Panc1 (cell line): ENCODE results near the gene STYXL1. TPM values are rescaled to one million over a fixed set of nuclear protein-coding genes. Genes with fewer than 3 reads are reported as not detected.

Experiments
- ATAC-seq: fragments of 200-7000 bp; cut with Tn5 transposase; 2 replicates; pipeline ENCODE4 v1.9.1; 2020; ENCODE audit warnings: mild to moderate bottlenecking, moderate library complexity
- BruUV-seq: library from RNA; stranded (reverse); fragments of 400-500 nt; replicated peaks from 2 replicates; lab custom pipeline; 2021; lab: Mats Ljungman, UMichigan
- CTCF ChIA-PET: fragments of 300-600 bp; sonication (Branson Sonifier 250); formaldehyde crosslinking; loops from one replicate; lab custom pipeline; 2022; ENCODE audit warnings: antibody characterized with exemption; lab: Charles Lee
- POLR2A ChIA-PET: fragments of 300-600 bp; sonication (Branson Sonifier 250); formaldehyde crosslinking; loops from one replicate; lab custom pipeline; 2022; ENCODE audit warnings: antibody characterized with exemption; lab: Charles Lee
- DNase-seq: peaks from one replicate; pipeline ENCODE4 v3.0.0-alpha.2; 2010; ENCODE audit warnings: low read depth, low spot score
- H3K27ac ChIP-seq: 2 replicates; pipeline ENCODE4 v1.5.1; 2011; ENCODE audit warnings: mild to moderate bottlenecking, low read length, inconsistent platforms
- H3K27me3 ChIP-seq: fragments of 200-500 bp; sonication (Bioruptor generic); 2 replicates; pipeline ENCODE4 v1.6.0; 2014; ENCODE audit warnings: low read length, inconsistent platforms; ENCODE audit not compliant: control insufficient read depth, insufficient read depth
- H3K36me3 ChIP-seq: fragments of 200-500 bp; sonication (Bioruptor generic); 2 replicates; pipeline ENCODE4 v1.5.1; 2014; ENCODE audit warnings: inconsistent platforms, mild to moderate bottlenecking, low read length, moderate library complexity; ENCODE audit not compliant: control insufficient read depth, insufficient read depth
- H3K4me1 ChIP-seq: 2 replicates; pipeline ENCODE4 v1.5.1; 2011; ENCODE audit warnings: inconsistent platforms, mild to moderate bottlenecking, low read length, moderate library complexity; ENCODE audit not compliant: control insufficient read depth, insufficient read depth
- H3K4me3 ChIP-seq, 2 experiments: 2 replicates each; pipeline ENCODE4 v1.5.1; 2011 to 2012; ENCODE audit warnings: low read depth in 2 of 2, low read length in 2 of 2, mild to moderate bottlenecking in 2 of 2, inconsistent platforms in 1 of 2, moderate library complexity in 1 of 2
- H3K9me3 ChIP-seq: fragments of 200-500 bp; sonication (Bioruptor generic); 2 replicates; pipeline ENCODE4 v1.5.1; 2014; ENCODE audit warnings: low read depth, mild to moderate bottlenecking, inconsistent platforms, low read length, moderate library complexity; ENCODE audit not compliant: control insufficient read depth, insufficient read depth
- POLR2AphosphoS5 ChIP-seq: IDR thresholded peaks from 2 replicates; pipeline ENCODE4 v1.6.1; 2012; ENCODE audit warnings: mild to moderate bottlenecking, low read depth, low read length, moderate library complexity
- SIN3A ChIP-seq: IDR thresholded peaks from 2 replicates; pipeline ENCODE4 v1.6.1; 2012; ENCODE audit warnings: low read depth, mild to moderate bottlenecking, low read length, moderate library complexity, borderline replicate concordance; ENCODE audit not compliant: insufficient read depth
- TCF7L2 ChIP-seq: IDR thresholded peaks from 2 replicates; pipeline ENCODE4 v1.6.1; 2011; ENCODE audit warnings: mild to moderate bottlenecking, low read depth, low read length, inconsistent platforms
- in situ Hi-C: cut with HindIII; loops from 2 replicates; pipeline ENCODE4 v1.10.0; 2016; ENCODE audit warnings: low sequenced_read_pairs, low pct_unique_long_range_greater_than_20kb
- intact Hi-C: fragments of 100-400 bp; cut with micrococcal nuclease; formaldehyde crosslinking; loops from one replicate; pipeline ENCODE4 v1.10.0; 2022; ENCODE audit not compliant: unreplicated experiment
- total RNA-seq: library from RNA; stranded (reverse); gene quantifications from one replicate; pipeline ENCODE4 v1.2.1, GENCODE V29; 2021; ENCODE audit not compliant: unreplicated experiment
- TF ChIP-seq, protein P1 (sequence below), 2 experiments: IDR thresholded peaks; 2 replicates each; pipeline ENCODE4 v1.6.1; 2011 to 2012; ENCODE audit warnings: low read depth in 2 of 2, control low read depth in 1 of 2, low read length in 1 of 2, mild to moderate bottlenecking in 1 of 2, moderate library complexity in 1 of 2; ENCODE audit not compliant: insufficient read depth in 1 of 2
- TF ChIP-seq, protein P2 (sequence below): fragments of 450-650 bp; IDR thresholded peaks from 2 replicates; pipeline ENCODE4 v1.5.1; 2017; ENCODE audit warnings: mild to moderate bottlenecking

Gene STYXL1
- total RNA-seq, 1 experiment from 2014 or later: 57.6 TPM

DNA sequence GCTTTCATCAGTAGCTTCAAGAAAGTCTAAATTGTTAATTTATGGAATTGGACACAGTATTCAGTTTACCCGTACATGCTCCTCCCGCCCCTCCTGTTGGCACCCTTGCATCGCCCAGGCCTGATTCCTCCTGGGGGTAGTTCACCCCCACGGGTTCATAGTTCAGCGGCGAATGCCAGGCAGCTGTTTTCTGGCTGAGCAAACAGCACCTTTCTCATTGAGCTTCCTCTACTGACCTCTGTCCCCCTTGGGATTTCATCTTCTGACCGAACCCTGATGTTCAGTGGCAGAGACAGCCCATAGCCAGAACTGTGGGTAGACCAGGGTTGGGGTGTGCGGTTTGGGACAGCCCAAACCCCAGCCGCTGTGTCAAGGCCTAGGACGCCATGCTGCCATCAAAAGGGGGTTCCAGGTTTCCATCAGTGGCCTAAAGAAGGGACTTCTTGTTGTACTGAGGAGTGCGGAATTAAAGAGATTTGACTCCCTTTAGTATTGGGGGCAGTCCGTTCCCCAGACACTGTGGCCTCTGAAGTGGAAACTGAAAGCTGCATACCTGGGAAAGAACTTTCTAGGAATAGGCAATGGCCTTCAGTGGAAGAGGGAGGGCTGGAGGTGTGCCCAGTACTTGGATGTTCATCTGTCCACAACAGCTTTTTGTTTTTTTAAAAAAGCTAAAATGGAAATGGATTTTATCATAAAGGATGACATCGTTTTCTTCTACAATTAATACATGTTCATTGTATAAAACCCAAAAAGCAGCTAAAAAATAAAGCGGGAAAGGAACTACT is 19.1 kb upstream of the STYXL1 start:
- CTCF ChIA-PET: no interaction called here
- in situ Hi-C loops: no loop called here
- POLR2A ChIA-PET: interaction anchor here (0.6 kb wide), 1 partner anchor 20 kb away, joined by 7 read pairs; no protein-coding TSS in a partner anchor

DNA sequence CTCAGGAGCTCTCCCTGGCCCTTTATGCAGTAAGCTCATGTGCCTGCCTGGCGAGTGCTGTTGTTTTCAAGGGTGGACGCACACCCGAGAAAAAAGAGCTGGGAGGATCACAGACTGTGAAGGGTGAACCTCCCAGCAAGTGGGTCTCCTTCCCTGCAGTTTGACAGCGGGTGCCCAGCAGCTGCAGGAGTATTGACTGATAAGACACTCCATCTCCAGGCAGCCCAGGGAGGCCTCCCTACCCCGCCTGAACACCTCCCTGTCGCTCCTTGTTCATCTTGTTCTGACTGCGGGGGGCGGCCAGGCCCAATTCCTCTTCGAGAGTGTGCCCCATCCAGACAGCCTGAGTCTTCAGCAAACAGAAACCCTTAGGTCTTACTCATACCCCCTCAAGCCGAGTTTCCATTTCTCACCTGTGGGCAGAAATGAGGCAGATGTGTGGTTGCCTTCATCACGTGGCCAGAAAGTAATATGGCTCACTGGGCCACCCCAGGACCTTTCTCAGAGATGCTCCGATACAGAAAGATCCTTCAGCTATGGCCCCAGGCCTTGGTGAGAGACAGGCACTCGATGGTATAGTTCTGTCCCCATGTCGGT is 17.3 kb upstream of the STYXL1 start:
- Histone ChIP-seq H3K9me3 (no peaks in the 10 kb centered on the region), H3K27ac (no peak overlapping the region), H3K4me1 (peaks cover 16% of the 10 kb centered on the region), H3K27me3 (no peaks in the 10 kb centered on the region), H3K4me3 (no peak overlapping the region), H3K36me3 (peaks cover 12% of the 10 kb centered on the region)
- in situ Hi-C loops (no loop called here), intact Hi-C loops (no loop called here)
- POLR2A ChIA-PET: no interaction called here
- CTCF ChIA-PET: no interaction called here
- DNase-seq: no peak
- ATAC-seq: no peak
- TF ChIP-seq, protein P1, sequence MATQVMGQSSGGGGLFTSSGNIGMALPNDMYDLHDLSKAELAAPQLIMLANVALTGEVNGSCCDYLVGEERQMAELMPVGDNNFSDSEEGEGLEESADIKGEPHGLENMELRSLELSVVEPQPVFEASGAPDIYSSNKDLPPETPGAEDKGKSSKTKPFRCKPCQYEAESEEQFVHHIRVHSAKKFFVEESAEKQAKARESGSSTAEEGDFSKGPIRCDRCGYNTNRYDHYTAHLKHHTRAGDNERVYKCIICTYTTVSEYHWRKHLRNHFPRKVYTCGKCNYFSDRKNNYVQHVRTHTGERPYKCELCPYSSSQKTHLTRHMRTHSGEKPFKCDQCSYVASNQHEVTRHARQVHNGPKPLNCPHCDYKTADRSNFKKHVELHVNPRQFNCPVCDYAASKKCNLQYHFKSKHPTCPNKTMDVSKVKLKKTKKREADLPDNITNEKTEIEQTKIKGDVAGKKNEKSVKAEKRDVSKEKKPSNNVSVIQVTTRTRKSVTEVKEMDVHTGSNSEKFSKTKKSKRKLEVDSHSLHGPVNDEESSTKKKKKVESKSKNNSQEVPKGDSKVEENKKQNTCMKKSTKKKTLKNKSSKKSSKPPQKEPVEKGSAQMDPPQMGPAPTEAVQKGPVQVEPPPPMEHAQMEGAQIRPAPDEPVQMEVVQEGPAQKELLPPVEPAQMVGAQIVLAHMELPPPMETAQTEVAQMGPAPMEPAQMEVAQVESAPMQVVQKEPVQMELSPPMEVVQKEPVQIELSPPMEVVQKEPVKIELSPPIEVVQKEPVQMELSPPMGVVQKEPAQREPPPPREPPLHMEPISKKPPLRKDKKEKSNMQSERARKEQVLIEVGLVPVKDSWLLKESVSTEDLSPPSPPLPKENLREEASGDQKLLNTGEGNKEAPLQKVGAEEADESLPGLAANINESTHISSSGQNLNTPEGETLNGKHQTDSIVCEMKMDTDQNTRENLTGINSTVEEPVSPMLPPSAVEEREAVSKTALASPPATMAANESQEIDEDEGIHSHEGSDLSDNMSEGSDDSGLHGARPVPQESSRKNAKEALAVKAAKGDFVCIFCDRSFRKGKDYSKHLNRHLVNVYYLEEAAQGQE (IDR thresholded peaks at IDR 0.05; ENCODE audit: insufficient read depth in 1 of 2, low read depth in 2 of 2, low read length in 1 of 2): no peak
- TF ChIP-seq TCF7L2 (no peak), POLR2AphosphoS5 (no peak), SIN3A (no peak)
- TF ChIP-seq, protein P2, sequence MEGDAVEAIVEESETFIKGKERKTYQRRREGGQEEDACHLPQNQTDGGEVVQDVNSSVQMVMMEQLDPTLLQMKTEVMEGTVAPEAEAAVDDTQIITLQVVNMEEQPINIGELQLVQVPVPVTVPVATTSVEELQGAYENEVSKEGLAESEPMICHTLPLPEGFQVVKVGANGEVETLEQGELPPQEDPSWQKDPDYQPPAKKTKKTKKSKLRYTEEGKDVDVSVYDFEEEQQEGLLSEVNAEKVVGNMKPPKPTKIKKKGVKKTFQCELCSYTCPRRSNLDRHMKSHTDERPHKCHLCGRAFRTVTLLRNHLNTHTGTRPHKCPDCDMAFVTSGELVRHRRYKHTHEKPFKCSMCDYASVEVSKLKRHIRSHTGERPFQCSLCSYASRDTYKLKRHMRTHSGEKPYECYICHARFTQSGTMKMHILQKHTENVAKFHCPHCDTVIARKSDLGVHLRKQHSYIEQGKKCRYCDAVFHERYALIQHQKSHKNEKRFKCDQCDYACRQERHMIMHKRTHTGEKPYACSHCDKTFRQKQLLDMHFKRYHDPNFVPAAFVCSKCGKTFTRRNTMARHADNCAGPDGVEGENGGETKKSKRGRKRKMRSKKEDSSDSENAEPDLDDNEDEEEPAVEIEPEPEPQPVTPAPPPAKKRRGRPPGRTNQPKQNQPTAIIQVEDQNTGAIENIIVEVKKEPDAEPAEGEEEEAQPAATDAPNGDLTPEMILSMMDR: no peak
- BruUV-seq: no TSS peak

More for the DNA sequence above, 19.1 kb upstream of the STYXL1 start:
- no peak for DNase-seq
- no peaks in the 10 kb centered on the region for H3K9me3 ChIP-seq
- BruUV-seq: no TSS peak
- no peaks in the 10 kb centered on the region for H3K27me3 ChIP-seq
- TF ChIP-seq TCF7L2 (no peak), SIN3A (no peak), POLR2AphosphoS5 (no peak)
- TF ChIP-seq, protein P2: no peak
- TF ChIP-seq, protein P1 (IDR thresholded peaks at IDR 0.05; ENCODE audit: insufficient read depth in 1 of 2, low read depth in 2 of 2, low read length in 1 of 2): no peak
- intact Hi-C loops: no loop called here
- ATAC-seq: no peak
- peaks cover 16% of the 10 kb centered on the region for H3K4me1 ChIP-seq
- H3K36me3 ChIP-seq: peaks cover 8% of the 10 kb centered on the region; the same call in 1 of the 2 replicates
- H3K4me3 ChIP-seq: no peak overlapping the region
- no peak overlapping the region; the same call in 1 of the 2 replicates for H3K27ac ChIP-seq
